Stimulated activated CD4-positive, alpha-beta T cell treated with anti-CD3 and anti-CD28 coated beads, Interleukin-15, amount 100 ng/mL, for 48 hours (primary cell): ENCODE results near the gene PCDHGB4.
"Not testable (repeated sequence)": the region's sequence is repeated elsewhere in the genome, so short reads cannot be mapped to it uniquely, and the experiment has no call there.

ENCODE experiments used
- DNase-seq, 2 donors: peaks; one replicate each; pipeline ENCODE4 v3.0.0-alpha.2; 2020; ENCODE audit warnings: low read depth in 2 of 2

PCDHGB4 gene

DNA sequence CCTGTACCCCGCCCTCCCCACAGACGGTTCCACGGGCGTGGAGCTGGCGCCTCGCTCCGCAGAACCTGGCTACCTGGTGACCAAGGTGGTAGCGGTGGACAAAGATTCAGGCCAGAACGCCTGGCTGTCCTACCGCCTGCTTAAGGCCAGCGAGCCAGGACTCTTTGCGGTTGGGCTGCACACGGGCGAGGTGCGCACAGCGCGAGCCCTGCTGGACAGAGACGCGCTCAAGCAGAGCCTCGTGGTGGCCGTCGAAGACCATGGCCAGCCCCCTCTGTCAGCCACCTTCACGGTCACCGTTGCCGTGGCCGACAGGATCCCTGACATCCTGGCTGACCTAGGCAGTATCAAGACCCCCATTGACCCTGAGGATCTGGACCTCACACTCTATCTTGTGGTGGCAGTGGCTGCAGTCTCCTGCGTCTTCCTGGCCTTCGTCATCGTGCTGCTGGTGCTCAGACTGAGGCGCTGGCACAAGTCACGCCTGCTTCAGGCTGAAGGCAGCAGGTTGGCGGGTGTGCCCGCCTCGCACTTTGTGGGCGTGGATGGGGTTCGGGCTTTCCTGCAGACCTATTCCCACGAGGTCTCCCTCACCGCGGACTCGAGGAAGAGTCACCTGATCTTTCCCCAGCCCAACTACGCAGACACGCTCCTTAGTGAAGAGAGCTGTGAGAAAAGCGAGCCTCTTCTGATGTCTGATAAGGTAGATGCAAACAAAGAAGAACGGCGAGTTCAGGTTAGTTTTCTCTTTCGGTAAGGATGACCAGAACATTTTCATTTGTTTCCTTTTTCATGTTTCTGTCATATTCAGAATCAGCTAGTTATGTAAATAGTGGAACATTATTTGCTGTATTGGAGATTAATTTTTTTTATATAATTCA lies 21.2 kb upstream of the PCDHGB4 start:
- no peak for DNase-seq

DNA sequence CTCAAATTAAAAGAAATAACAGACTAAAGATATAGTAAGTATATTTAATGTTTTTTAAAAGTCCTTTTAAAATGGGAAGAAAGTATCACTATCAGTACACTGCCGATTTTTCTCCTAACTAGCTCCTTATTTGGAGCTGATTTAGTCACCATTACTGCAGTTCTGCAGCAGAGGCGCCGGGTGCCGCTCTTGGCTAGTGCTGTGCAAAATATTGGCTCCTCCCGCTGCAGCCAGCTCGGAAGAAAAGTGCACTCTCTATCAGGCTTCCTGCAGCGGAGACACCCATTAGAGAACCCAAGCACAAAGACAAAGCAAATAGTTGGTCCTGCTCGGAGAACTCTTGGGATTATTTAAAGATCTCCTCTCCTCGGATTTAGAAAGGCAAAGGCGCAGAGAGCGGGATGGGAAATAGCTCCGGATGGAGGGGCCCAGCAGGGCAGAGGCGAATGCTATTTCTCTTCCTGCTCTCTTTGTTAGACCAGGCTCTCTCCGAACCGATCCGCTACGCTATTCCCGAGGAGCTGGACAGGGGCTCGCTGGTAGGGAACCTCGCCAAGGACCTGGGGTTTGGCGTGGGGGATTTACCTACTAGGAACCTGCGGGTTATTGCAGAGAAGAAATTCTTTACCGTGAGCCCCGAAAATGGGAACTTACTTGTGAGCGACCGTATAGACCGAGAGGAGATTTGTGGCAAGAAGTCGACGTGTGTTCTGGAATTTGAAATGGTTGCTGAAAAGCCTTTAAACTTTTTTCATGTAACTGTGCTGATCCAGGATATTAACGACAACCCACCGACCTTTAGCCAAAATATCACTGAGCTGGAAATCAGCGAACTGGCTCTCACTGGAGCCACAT lies 17.3 kb upstream of the PCDHGB4 start, which contains the start of gene PCDHGB3:
TSS of gene PCDHGB3 (plus strand) at position 249 of the 855 bp plus-strand sequence. CDS start at position 402, 153 bp downstream.
- DNase-seq, result no peak

- DNase-seq, result no peak
Measured at GRCh38 chr5:141371572-141372475, 15.7 kb upstream of the PCDHGB4 start.

DNA sequence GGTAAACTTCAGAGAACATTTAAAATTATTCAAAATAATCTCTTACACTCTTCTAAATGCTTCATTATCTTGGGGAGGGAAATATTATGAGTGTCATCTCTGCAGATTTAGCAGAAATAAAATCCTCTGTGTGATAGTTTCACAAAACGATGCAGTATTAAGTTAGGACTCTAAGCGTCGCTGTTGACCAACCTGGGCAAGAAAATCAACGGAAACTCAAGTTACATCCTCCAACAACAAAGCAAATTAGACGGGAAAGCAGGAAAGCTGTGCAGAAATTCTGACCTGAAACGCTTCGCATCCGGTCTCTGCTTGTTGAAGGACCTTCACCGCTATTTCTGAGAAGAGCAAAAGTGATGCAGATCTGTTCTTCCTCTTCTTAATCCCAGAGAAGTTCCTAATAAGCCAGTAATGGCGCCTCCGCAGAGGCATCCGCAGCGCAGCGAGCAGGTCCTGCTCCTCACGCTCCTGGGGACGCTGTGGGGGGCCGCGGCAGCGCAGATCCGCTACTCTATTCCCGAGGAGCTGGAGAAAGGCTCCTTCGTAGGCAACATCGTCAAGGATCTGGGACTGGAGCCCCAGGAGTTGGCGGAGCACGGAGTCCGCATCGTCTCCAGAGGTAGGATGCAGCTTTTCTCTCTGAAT lies 13.7 kb upstream of the PCDHGB4 start, which contains the start of gene PCDHGA6:
TSS of gene PCDHGA6 (plus strand) at position 219 of the 645 bp plus-strand sequence. CDS start at position 412, 193 bp downstream.
- DNase-seq, result no peak

- DNase-seq, result no peak
Measured at GRCh38 chr5:141374627-141375026, 12.9 kb upstream of the PCDHGB4 start.

- DNase-seq, result not testable (repeated sequence)
Measured at GRCh38 chr5:141375444-141376155, 11.9 kb upstream of the PCDHGB4 start.

DNA sequence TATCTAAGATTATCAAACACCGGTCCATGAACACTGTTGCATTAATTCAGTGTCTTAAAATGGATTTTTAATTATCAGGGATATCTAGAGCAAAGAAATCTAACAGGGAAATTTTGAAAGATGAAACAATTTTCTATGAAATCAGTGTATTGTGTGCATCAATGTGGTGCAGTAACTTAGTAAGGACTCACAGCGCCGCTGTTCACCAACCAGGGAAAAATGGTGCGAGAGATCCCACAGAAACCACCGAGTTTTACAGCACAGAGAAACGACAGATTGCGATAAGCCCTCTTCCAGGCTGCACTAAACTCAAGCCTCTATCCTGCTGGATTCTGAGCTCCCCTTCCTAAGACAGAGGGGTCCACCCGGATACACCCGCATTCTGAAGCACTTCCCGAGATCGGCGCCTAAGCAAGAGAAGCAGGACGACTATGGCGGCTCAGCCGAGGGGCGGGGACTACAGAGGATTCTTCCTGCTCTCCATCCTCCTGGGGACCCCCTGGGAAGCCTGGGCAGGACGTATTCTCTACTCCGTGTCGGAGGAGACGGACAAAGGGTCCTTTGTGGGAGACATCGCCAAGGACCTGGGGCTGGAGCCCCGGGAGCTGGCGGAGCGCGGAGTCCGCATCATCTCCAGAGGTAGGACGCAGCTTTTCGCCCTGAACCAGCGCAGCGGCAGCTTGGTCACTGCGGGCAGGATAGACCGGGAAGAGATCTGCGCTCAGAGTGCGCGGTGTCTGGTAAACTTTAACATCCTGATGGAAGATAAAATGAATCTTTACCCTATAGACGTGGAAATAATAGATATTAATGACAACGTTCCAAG lies 4.8 kb upstream of the PCDHGB4 start, which contains the start of gene PCDHGA7:
TSS of gene PCDHGA7 (plus strand) at position 274 of the 826 bp plus-strand sequence. CDS start at position 432, 158 bp downstream.
- DNase-seq, result no peak

DNA sequence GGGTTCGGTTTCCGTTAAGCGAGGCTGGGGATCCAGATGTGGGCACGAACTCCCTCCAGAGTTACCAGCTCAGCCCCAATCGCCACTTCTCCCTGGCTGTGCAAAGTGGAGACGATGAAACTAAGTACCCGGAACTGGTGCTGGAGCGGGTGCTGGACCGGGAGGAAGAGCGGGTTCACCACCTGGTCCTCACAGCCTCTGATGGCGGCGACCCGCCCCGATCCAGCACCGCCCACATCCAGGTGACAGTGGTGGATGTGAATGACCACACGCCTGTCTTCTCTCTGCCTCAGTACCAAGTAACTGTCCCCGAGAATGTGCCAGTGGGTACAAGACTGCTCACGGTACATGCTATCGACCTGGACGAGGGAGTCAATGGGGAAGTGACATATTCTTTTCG lies 4.2 kb upstream of the PCDHGB4 start:
- no peak for DNase-seq

GRCh38 chr5:141384471-141385267 lies 2.8 kb upstream of the PCDHGB4 start:
- no peak for DNase-seq

DNA sequence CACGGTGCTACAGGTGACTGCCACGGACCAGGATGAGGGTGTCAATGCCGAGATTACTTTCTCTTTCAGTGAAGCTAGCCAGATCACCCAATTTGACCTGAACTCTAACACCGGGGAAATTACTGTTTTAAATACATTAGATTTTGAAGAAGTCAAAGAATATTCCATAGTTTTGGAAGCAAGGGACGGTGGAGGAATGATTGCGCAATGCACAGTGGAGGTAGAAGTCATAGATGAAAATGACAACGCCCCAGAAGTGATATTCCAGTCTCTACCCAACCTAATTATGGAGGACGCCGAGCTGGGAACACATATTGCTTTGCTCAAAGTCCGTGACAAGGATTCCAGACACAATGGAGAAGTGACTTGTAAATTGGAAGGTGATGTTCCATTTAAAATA lies 1.2 kb downstream of the PCDHGB4 start:
- DNase-seq, result no peak

DNA sequence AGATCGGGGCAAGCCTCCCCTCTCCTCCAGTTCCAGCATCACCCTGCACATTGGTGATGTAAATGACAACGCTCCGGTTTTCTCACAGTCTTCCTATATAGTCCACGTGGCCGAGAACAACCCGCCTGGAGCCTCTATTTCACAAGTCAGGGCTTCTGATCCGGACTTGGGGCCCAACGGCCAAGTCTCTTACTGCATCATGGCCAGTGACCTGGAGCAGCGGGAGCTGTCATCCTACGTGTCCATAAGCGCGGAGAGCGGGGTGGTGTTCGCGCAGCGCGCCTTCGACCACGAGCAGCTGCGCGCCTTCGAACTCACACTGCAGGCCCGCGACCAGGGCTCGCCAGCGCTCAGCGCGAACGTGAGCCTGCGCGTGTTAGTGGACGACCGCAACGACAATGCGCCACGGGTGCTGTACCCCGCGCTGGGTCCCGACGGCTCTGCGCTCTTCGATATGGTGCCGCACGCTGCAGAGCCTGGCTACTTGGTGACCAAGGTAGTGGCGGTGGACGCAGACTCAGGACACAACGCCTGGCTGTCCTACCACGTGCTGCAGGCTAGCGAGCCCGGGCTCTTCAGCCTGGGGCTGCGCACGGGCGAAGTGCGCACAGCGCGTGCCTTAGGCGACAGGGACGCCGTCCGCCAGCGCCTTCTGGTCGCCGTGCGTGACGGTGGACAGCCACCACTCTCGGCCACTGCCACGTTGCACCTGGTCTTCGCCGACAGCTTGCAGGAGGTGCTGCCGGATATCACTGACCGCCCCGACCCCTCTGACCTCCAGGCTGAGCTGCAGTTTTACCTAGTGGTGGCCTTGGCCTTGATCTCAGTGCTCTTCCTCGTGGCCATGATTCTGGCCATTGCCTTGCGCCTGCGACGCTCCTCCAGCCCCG lies 1.9 kb downstream of the PCDHGB4 start:
- DNase-seq, result no peak

DNA sequence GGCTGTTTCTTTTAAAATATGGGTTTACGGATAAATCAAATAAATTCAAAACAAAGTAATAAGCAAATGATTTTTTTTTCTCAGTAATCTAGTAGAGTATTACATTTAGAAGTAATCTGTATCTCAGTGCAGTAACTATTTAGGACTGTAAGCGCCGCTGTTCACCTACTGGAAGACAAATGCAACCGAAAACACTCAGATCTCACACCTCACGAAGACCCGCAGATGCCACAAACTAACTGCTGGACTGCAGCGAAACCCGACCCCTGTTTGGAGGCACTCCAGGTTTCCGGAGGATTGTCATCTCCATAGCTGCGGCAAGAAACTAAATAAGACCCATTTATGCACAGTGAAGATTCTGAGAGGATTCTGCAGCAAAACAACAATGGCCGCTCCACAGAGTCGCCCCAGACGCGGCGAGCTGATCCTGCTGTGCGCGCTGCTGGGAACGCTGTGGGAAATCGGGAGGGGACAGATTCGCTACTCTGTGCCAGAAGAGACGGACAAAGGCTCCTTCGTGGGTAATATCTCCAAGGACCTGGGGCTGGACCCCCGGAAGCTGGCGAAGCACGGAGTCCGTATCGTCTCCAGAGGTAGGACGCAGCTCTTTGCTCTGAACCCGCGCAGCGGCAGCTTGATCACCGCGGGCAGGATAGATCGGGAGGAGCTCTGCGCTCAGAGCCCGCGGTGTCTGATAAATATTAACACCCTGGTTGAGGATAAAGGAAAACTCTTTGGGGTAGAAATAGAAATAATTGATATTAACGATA lies 5.1 kb downstream of the PCDHGB4 start, which contains the start of gene PCDHGA8:
TSS of gene PCDHGA8 (plus strand) at position 205 of the 770 bp plus-strand sequence. CDS start at position 386, 181 bp downstream.
- no peak for DNase-seq

DNA sequence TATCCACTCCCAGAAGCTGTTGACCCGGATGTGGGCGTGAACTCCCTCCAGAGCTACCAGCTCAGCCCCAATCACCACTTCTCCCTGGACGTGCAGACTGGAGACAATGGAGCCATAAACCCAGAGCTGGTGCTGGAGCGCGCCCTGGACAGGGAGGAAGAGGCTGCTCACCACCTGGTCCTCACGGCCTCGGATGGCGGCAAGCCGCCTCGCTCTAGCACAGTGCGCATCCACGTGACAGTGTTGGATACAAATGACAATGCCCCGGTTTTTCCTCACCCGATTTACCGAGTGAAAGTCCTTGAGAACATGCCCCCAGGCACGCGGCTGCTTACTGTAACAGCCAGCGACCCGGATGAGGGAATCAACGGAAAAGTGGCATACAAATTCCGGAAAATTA lies 5.8 kb downstream of the PCDHGB4 start:
- DNase-seq, result no peak

GRCh38 chr5:141394401-141395187 lies 7.1 kb downstream of the PCDHGB4 start:
- not testable (repeated sequence) for DNase-seq

GRCh38 chr5:141397756-141398551 lies 10.5 kb downstream of the PCDHGB4 start, which contains the start of gene PCDHGB5:
TSS of gene PCDHGB5 (plus strand) at chr5:141397947. CDS start at chr5:141398128, 181 bp downstream.
- DNase-seq, result peak in 1 of 2 donors; percentile 20
